ENCODE data around the gene SPATA4.

The SPATA4 gene

GRCh38 chr4:176189891-176190795 is 5.2 kb downstream of the SPATA4 start:
- no peak for DNase-seq

- no peak for DNase-seq
Measured at GRCh38 chr4:176188654-176189053, 6.7 kb downstream of the SPATA4 start.

GRCh38 chr4:176187624-176188023 is 7.8 kb downstream of the SPATA4 start:
- no peak for DNase-seq

- DNase-seq, result no peak
Measured at GRCh38 chr4:176186671-176187395, 8.6 kb downstream of the SPATA4 start.

- no peak for DNase-seq
Measured at GRCh38 chr4:176186067-176186466, 9.3 kb downstream of the SPATA4 start.

- no peak for DNase-seq
Measured at GRCh38 chr4:176185051-176185450, 10.3 kb downstream of the SPATA4 start.

- no peak for DNase-seq
Measured at GRCh38 chr4:176163041-176163440, 32.3 kb downstream of the SPATA4 start.

GRCh38 chr4:176156656-176157055 is 38.7 kb downstream of the SPATA4 start:
- DNase-seq, result no peak

- DNase-seq, result no peak
Measured at GRCh38 chr4:176153124-176153523, 42.3 kb downstream of the SPATA4 start.

GRCh38 chr4:176150704-176151103 is 44.7 kb downstream of the SPATA4 start:
- DNase-seq, result no peak

GRCh38 chr4:176150356-176150682 is 45.1 kb downstream of the SPATA4 start:
- no peak for DNase-seq

- DNase-seq, result no peak
Measured at GRCh38 chr4:176149680-176150355, 45.6 kb downstream of the SPATA4 start.

- no peak for DNase-seq
Measured at GRCh38 chr4:176142253-176142652, 53.1 kb downstream of the SPATA4 start.

- DNase-seq, result no peak
Measured at GRCh38 chr4:176139518-176139917, 55.9 kb downstream of the SPATA4 start.

- DNase-seq, result no peak
Measured at GRCh38 chr4:176137631-176138030, 57.8 kb downstream of the SPATA4 start.

- DNase-seq, result no peak
Measured at GRCh38 chr4:176134670-176135069, 60.7 kb downstream of the SPATA4 start.
